Uterus (tissue), 4 donors: ENCODE data around the gene SMAD6. TPM values are rescaled to one million over a fixed set of nuclear protein-coding genes. Genes with fewer than 3 reads are reported as not detected.

Experiments used
- DNase-seq, 2 donors: peaks; one replicate each; pipeline ENCODE4 v3.0.0-alpha.2; 2019 to 2020
- H3K27ac ChIP-seq, 2 donors: fragments of 200-600 bp; sonication (generic); 1 replicate in 1 of 2; 2 replicates in 1 of 2; pipeline ENCODE4 v1.5.1; 2016 to 2018
- H3K27me3 ChIP-seq, 2 donors: fragments of 200-600 bp; sonication (generic); one replicate each; pipeline ENCODE4 v1.5.1; 2018 to 2019; ENCODE audit warnings: control low read depth in 1 of 2
- H3K36me3 ChIP-seq, 2 donors: fragments of 200-600 bp; sonication (generic); one replicate each; pipeline ENCODE4 v1.5.1; 2019; ENCODE audit warnings: control low read depth in 1 of 2
- H3K4me1 ChIP-seq, 2 donors: fragments of 200-600 bp; sonication (generic); one replicate each; pipeline ENCODE4 v1.5.1; 2018 to 2019; ENCODE audit warnings: control low read depth in 1 of 2
- H3K4me3 ChIP-seq, 2 donors: fragments of 200-600 bp; sonication (generic); 1 replicate in 1 of 2; 2 replicates in 1 of 2; pipeline ENCODE4 v1.5.1; 2018 to 2019; ENCODE audit warnings: mild to moderate bottlenecking in 1 of 2
- H3K9me3 ChIP-seq, 2 donors: fragments of 200-600 bp; sonication (generic); one replicate each; pipeline ENCODE4 v1.5.1; 2019; ENCODE audit warnings: control low read depth in 1 of 2
- POLR2A ChIP-seq, 2 donors: fragments of 450-650 bp; IDR thresholded peaks; one replicate each; pipeline ENCODE4 v1.6.1; 2016; ENCODE audit warnings: antibody characterized with exemption in 2 of 2, mild to moderate bottlenecking in 1 of 2, moderate library complexity in 1 of 2
- intact Hi-C: fragments of 100-400 bp; cut with DNase I; formaldehyde crosslinking; loops from one replicate; pipeline ENCODE4 v1.15.1; 2023; ENCODE audit warnings: low total_unique reads
- total RNA-seq, 4 donors: library from RNA; depleted of rRNA in 3 of 4; stranded (reverse); fragments of >200 nt in 3 of 4; gene quantifications; one replicate each; pipeline versions ENCODE4 v1.1.0 to v1.2.4, GENCODE V29; 2014 to 2023
- TF ChIP-seq, protein P1 (sequence below), 4 experiments: fragments of 200-600 bp in 2 of 4; fragments of 450-650 bp in 2 of 4; sonication (generic) in 2 of 4; IDR thresholded peaks; one replicate each; pipeline ENCODE4 v1.5.1; 2016 to 2019; ENCODE audit warnings: antibody characterized with exemption in 4 of 4, mild to moderate bottlenecking in 2 of 4, moderate library complexity in 1 of 4
- donor health status: DM: yes; HTN: yes; CAD: no.

The SMAD6 gene
- total RNA-seq, 4 donors from 2014 or later, result 9.4 to 30.1 (median 19.1) TPM

DNA sequence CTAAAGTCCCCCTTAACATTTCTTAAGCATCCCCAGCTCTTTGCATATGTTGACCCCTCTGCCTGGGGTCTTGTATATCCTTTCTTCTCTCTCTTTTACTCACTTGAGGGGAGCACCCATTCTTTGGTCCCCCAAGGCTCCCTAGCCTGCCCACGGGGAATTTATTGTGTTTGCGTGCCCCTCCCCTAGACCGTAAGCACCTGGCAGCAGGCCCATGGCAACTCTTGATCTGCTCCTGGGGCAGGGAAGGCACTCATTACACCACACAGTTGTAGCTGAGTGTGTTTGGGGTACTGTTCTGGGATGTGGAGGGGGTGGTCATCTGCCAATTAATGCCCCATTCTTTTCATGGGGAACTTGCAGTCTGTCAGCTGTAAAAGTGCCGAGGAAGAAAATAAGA is 27.3 kb upstream of the SMAD6 start:
- no peaks in the 10 kb centered on the region for H3K36me3 ChIP-seq
- intact Hi-C loops, result no loop called here
- no peak overlapping the region for H3K27ac ChIP-seq
- H3K9me3 ChIP-seq, result no peaks in the 10 kb centered on the region
- no peaks in the 10 kb centered on the region for H3K4me1 ChIP-seq
- TF ChIP-seq, protein P1, sequence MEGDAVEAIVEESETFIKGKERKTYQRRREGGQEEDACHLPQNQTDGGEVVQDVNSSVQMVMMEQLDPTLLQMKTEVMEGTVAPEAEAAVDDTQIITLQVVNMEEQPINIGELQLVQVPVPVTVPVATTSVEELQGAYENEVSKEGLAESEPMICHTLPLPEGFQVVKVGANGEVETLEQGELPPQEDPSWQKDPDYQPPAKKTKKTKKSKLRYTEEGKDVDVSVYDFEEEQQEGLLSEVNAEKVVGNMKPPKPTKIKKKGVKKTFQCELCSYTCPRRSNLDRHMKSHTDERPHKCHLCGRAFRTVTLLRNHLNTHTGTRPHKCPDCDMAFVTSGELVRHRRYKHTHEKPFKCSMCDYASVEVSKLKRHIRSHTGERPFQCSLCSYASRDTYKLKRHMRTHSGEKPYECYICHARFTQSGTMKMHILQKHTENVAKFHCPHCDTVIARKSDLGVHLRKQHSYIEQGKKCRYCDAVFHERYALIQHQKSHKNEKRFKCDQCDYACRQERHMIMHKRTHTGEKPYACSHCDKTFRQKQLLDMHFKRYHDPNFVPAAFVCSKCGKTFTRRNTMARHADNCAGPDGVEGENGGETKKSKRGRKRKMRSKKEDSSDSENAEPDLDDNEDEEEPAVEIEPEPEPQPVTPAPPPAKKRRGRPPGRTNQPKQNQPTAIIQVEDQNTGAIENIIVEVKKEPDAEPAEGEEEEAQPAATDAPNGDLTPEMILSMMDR (IDR thresholded peaks at IDR 0.05), result no peak
- no peak for TF ChIP-seq POLR2A (IDR thresholded peaks at IDR 0.05)
- no peak overlapping the region for H3K4me3 ChIP-seq
- DNase-seq, result no peak
- H3K27me3 ChIP-seq, result no peaks in the 10 kb centered on the region

DNA sequence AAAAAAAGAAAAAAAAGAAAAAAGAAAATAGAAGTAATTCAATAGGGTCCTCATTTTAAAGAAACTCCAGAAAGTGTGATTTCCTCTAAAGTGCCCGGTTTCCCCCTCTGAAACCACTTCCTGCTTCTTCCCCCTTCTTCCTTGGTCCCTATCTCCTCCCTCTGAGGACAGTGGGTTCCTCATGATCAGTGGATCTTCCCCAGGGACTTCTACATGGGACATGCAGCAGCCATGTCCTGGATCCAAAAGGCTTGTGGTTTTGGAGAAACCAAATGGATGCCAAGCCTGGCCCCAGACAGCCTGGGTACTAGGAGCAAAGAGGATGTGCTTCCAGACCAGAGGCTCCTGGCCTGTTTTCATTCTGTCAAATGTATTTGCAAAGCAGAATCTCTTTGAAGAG is 26.6 kb upstream of the SMAD6 start:
- DNase-seq, result no peak
- no peak for TF ChIP-seq POLR2A (IDR thresholded peaks at IDR 0.05)
- TF ChIP-seq, protein P1 (IDR thresholded peaks at IDR 0.05), result no peak
- Histone ChIP-seq H3K9me3 (no peaks in the 10 kb centered on the region), H3K27ac (no peak overlapping the region), H3K4me3 (no peak overlapping the region), H3K27me3 (no peaks in the 10 kb centered on the region), H3K36me3 (no peaks in the 10 kb centered on the region), H3K4me1 (no peaks in the 10 kb centered on the region)
- intact Hi-C loops, result no loop called here

DNA sequence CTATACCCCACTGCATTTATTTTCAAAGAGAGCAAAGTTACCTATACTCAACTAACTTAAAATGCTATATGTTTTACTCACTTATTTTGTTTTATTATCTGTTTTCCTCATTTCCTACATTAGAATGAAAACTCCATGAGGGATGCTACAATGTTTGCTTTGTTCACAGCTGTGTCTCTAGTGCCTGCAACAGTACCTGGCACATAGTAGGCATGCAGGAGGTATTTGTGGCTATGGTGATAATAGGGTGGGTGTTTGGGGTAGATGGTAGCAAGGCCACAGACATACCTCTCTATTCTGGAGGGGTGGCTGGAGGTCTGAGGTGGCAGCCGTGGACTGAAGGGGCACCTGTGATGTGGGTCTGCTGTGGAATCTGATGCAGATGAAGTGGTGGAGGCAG is 24.7 kb upstream of the SMAD6 start:
- H3K27ac ChIP-seq, result no peak overlapping the region
- intact Hi-C loops, result no loop called here
- DNase-seq, result no peak
- H3K9me3 ChIP-seq, result no peaks in the 10 kb centered on the region
- H3K4me3 ChIP-seq, result no peak overlapping the region
- TF ChIP-seq POLR2A (IDR thresholded peaks at IDR 0.05), result no peak
- TF ChIP-seq, protein P1 (IDR thresholded peaks at IDR 0.05), result no peak
- no peaks in the 10 kb centered on the region for H3K4me1 ChIP-seq
- no peaks in the 10 kb centered on the region for H3K36me3 ChIP-seq
- H3K27me3 ChIP-seq, result no peaks in the 10 kb centered on the region

DNA sequence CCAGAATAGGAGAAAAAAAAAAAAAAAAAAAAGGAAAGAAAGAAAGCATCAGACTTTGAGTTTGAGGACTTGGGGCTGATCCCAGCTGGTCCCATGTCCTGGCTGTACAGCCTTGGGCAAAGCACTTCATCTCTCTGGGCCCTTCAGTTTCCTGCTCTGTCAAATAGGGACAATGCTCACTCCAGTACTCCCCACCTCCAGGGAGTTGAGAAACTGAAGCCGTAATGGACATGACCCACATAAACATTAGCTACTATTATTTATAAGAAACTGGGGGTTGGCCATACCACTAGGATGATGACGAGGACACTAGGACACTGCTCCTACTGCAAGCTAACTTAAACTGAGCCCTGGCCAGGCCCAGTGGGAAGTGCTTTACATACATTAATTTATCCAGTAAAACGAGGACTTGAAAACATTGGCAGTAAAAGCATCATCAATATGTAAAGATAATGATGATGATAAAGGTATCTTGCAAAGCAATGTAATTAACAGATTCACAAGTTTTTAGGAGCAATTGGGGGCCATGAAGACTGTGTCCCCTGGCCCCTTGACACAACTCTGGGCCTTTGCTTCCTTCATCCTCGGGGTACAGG is 22.9 kb upstream of the SMAD6 start:
- TF ChIP-seq POLR2A (IDR thresholded peaks at IDR 0.05), result no peak
- no peak overlapping the region for H3K4me3 ChIP-seq
- no peaks in the 10 kb centered on the region for H3K27me3 ChIP-seq
- intact Hi-C loops, result no loop called here
- H3K4me1 ChIP-seq, result no peaks in the 10 kb centered on the region
- no peaks in the 10 kb centered on the region for H3K9me3 ChIP-seq
- no peak for DNase-seq
- no peak overlapping the region for H3K27ac ChIP-seq
- H3K36me3 ChIP-seq, result no peaks in the 10 kb centered on the region

DNA sequence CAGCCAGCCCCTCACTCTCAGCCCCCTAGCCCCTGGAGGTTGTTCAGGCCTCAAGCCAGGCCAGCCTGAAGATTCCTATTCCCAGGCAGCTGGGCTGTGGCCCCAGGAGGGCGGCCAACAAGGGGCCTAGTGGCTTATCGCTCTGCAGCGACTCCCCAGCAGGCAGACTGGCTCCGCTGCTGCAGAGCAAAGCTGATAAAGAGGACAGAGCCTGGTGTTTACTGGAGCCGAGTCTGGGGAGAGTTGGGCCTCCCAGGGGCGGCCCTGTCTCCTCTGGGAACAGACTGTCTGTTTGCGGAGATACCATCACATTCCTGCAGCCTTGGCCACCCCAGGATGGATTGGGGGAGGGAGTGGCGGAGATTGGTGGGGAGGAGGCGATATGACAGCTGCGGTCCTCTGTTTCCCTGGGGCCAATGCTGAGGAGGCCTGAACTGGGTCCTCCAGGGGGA is 22.4 kb upstream of the SMAD6 start:
- Histone ChIP-seq H3K27me3 (no peaks in the 10 kb centered on the region), H3K4me3 (no peak overlapping the region), H3K36me3 (no peaks in the 10 kb centered on the region), H3K9me3 (no peaks in the 10 kb centered on the region), H3K4me1 (no peaks in the 10 kb centered on the region), H3K27ac (no peak overlapping the region)
- TF ChIP-seq POLR2A (IDR thresholded peaks at IDR 0.05), result no peak
- TF ChIP-seq, protein P1 (IDR thresholded peaks at IDR 0.05), result no peak
- DNase-seq, result no peak
- intact Hi-C loops, result no loop called here

DNA sequence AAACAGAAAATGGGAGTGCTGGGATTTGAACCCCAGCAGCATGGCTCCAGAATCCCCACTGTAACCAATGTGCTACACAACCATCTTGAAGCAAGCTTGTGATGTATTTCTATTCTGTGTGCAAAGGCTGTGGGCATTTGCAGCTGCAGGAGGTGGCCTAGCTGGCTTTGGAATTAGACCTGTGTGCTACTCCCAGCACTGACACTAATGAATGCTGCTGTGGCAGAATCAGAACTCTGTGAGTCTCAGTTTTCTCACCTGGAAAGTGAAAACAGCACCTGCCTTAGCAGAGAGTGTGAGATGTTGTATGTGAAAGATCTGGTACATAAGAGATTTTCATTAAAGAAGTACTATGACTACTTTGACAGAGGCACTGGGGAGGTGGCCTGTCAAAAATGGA is 21.5 kb upstream of the SMAD6 start:
- Histone ChIP-seq H3K4me3 (no peak overlapping the region), H3K36me3 (no peaks in the 10 kb centered on the region), H3K27me3 (no peaks in the 10 kb centered on the region), H3K9me3 (no peaks in the 10 kb centered on the region), H3K4me1 (no peaks in the 10 kb centered on the region), H3K27ac (no peak overlapping the region)
- DNase-seq, result no peak
- TF ChIP-seq, protein P1 (IDR thresholded peaks at IDR 0.05), result no peak
- no peak for TF ChIP-seq POLR2A (IDR thresholded peaks at IDR 0.05)
- intact Hi-C loops, result no loop called here
